ENCODE data around the gene SEMA3G. TPM values are rescaled to one million over a fixed set of nuclear protein-coding genes. Genes with fewer than 3 reads are reported as not detected.

The SEMA3G gene
- total RNA-seq, 1 donor from 2014 or later: 9.2 TPM

DNA sequence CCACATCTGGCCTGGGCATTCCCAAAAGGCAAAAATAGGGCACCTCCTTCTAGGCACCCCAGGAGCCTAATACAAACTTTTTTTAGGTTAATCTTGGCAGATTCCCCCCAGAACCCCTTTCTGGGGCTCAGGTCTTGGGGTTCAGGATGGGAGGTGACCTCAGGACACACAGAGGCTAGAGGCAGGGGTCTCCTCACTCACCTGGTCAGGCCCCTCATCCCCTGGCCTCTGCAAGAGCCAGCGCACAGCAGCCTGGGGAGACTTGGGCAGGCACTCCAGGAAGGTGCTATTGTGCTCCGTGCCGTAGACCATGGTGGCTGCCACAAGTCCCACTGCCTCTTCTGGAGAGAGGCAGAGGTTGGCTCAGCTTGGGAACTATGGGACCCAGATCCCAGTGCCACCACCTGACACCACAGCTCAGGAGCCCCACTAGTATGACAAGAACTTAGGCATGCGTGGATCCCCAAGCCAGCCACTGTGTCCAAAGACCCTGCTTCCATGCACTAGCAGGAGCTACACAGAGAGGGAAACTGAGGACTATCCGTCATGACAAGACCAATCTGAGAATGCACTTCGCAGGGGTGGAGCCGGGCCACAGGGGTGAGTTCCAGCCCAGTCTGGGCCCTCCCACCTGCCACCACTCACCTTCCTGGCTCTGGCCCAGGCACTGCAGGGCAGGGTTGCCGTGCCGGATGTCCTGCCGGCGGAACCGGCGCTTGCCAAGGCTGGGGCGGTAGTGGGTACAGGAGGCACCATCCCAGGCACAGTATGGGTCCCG, 7.4 kb downstream of the SEMA3G start:
- H3K36me3 ChIP-seq: peaks cover 5% of the 10 kb centered on the region
- H3K27me3 ChIP-seq (ENCODE audit: low read depth): no peaks in the 10 kb centered on the region
- H3K9me3 ChIP-seq (replicated peaks): no peaks in the 10 kb centered on the region
- no peak for DNase-seq
- H3K27ac ChIP-seq (replicated peaks): peak overlapping the region; percentile 79
- intact Hi-C loops (cut with micrococcal nuclease): no loop called here
- H3K4me1 ChIP-seq: peaks cover 64% of the 10 kb centered on the region
- no peak overlapping the region for H3K4me3 ChIP-seq
- TF ChIP-seq, protein P1, sequence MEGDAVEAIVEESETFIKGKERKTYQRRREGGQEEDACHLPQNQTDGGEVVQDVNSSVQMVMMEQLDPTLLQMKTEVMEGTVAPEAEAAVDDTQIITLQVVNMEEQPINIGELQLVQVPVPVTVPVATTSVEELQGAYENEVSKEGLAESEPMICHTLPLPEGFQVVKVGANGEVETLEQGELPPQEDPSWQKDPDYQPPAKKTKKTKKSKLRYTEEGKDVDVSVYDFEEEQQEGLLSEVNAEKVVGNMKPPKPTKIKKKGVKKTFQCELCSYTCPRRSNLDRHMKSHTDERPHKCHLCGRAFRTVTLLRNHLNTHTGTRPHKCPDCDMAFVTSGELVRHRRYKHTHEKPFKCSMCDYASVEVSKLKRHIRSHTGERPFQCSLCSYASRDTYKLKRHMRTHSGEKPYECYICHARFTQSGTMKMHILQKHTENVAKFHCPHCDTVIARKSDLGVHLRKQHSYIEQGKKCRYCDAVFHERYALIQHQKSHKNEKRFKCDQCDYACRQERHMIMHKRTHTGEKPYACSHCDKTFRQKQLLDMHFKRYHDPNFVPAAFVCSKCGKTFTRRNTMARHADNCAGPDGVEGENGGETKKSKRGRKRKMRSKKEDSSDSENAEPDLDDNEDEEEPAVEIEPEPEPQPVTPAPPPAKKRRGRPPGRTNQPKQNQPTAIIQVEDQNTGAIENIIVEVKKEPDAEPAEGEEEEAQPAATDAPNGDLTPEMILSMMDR (IDR thresholded peaks at IDR 0.05; ENCODE audit: borderline replicate concordance): no peak

DNA sequence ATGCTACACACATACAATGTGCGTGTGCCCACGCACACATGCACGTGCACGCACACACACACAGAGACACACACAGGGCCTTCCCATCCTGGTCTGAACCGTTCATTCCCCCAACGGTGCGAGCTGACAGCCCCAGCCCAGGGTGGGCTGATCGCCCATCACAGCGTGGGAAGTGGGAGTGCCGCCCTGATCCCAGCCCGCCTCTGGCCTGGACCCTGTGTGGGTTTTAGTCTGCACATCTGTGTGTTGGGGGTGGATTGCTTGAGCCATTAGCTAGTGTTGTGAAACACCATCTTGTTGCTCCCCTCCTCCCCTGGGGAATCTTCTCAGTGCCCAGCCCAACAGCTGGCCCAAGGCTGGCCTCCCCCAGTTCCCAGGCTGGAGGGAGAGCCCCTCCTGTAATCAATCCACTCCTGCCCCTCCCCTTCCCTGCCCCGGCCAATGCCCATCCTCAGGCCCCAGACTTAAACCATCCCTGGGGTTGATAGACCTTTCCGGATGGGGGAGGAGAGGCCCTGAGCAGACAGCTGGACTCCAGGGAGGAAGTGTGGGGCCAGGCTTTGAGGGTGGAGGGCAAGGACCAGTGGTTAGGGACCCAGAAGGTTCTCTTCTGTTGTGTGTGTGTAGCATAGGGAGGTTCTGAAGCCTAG, 8.3 kb downstream of the SEMA3G start:
- intact Hi-C loops (cut with micrococcal nuclease): no loop called here
- Histone ChIP-seq H3K27ac (replicated peaks) (peak overlapping the region; percentile 79), H3K4me1 (peaks cover 73% of the 10 kb centered on the region), H3K9me3 (replicated peaks) (no peaks in the 10 kb centered on the region), H3K36me3 (peaks cover 5% of the 10 kb centered on the region), H3K4me3 (no peak overlapping the region), H3K27me3 (ENCODE audit: low read depth) (no peaks in the 10 kb centered on the region)
- TF ChIP-seq, protein P1 (IDR thresholded peaks at IDR 0.05; ENCODE audit: borderline replicate concordance): no peak
- peak; percentile 42 for DNase-seq

DNA sequence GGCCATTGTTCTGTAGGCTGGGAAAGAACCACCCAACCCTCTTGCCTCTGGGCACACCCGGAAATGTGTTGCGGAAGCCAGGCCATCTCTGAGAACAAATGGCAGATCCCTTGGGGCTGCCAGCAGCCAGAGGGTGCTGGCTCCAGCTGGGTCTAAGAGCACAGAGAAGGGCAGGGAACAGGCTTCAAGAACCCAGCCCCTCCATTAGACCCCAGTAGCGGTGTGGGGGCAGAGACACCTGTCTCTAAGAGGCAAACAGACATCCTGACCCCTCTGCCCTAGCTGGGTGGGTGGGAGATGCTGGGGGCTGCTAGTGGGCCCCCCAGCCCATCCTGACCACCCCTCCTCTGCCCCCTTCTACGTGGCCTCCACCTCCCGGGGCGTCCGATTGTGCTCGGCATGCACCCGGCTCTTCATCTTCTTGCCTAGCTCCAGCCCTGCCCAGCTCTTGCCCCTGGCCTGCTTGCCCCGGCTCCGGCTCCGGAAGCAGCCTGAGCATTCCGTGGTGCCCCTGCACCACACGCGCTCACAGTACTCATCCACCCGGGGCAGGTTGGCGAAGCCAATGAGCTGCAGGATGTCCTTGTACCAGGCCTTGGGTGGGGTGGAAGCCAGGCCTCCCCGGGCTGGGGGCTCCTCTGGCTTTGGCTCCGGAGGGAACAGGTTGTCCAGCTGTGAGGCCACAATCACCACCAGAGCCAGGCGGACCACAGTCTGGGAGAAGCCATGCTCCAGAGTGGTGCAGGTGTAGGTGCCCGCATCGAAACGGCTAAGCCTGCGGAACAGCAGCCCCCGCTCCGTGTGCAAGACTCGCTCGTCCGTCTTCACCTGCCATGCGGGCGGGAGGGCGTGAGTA, 9.4 kb downstream of the SEMA3G start:
- DNase-seq: no peak
- Histone ChIP-seq H3K4me1 (peaks cover 83% of the 10 kb centered on the region), H3K27ac (replicated peaks) (peak overlapping the region; percentile 79), H3K36me3 (peaks cover 5% of the 10 kb centered on the region), H3K9me3 (replicated peaks) (no peaks in the 10 kb centered on the region), H3K4me3 (no peak overlapping the region), H3K27me3 (ENCODE audit: low read depth) (no peaks in the 10 kb centered on the region)
- TF ChIP-seq, protein P1 (IDR thresholded peaks at IDR 0.05; ENCODE audit: borderline replicate concordance): no peak
- intact Hi-C loops (cut with micrococcal nuclease): no loop called here

DNA sequence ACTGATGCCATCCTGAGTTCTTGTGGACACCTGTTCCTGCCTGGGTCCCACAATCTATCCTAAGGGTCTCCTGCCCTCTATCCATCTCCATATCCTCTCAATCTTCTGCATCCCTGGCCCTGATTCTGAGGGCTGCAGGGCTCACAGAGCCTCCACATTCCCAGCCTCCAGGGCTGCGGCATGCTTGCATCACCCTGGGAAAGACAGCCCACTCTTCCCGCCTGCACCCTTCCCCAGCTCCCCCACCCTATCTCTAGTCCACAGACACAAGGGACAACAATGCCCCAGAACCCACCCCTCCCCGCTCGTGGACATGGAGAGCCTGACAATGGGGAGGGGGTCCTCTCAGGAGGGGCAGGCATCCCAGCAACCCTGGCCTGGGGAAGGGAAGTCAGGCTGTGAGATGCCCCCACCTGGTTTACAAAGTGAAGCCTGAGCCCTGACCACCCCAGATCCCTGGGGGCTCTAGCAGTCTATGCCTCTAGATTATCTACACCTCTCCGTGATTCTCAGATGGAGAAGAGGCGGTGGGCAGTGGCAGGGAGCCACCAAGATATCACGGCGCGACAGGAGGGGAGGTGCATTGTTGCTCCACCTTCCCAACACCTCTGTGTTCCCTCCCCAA, 10.3 kb downstream of the SEMA3G start:
- H3K36me3 ChIP-seq: peaks cover 2% of the 10 kb centered on the region
- H3K4me3 ChIP-seq: no peak overlapping the region
- no peaks in the 10 kb centered on the region for H3K9me3 ChIP-seq (replicated peaks)
- intact Hi-C loops (cut with micrococcal nuclease): no loop called here
- TF ChIP-seq, protein P1 (IDR thresholded peaks at IDR 0.05; ENCODE audit: borderline replicate concordance): no peak
- no peaks in the 10 kb centered on the region for H3K27me3 ChIP-seq (ENCODE audit: low read depth)
- DNase-seq: no peak
- H3K4me1 ChIP-seq: peaks cover 92% of the 10 kb centered on the region
- peak overlapping the region; percentile 79 for H3K27ac ChIP-seq (replicated peaks)

DNA sequence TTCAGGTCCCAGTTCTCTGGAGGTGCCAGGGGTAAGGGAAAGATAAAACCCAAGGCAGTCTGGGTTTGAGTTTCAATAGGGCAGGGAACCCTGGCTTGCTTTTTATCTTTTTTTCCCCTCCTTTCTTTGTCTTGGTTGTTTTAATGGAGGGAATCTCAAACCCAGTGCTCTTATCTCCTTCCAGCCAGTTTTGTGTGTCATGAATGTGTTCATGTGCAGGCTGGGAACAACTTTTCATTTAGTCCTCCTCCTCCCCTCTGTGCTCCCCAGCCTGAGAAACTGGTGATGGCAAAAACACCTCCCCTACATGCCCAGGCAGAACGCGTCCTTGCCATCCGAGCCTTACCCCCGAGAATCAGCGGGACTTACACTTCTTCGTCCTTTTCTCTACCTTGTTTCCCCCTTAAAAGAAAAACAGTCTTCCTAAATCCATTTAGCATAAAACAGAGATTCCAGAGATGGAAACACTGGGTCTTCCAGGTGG, 10.9 kb downstream of the SEMA3G start:
- Histone ChIP-seq H3K36me3 (no peaks in the 10 kb centered on the region), H3K4me1 (peaks cover 97% of the 10 kb centered on the region), H3K27ac (replicated peaks) (peak overlapping the region; percentile 79), H3K27me3 (ENCODE audit: low read depth) (no peaks in the 10 kb centered on the region), H3K4me3 (no peak overlapping the region), H3K9me3 (replicated peaks) (no peaks in the 10 kb centered on the region)
- intact Hi-C loops (cut with micrococcal nuclease): no loop called here
- TF ChIP-seq, protein P1 (IDR thresholded peaks at IDR 0.05; ENCODE audit: borderline replicate concordance): no peak
- no peak for DNase-seq
